ES-I3 (cell line): ENCODE measurements around the gene GABBR2.

Experiments
- H3K36me3 ChIP-seq: 2 replicates; pipeline ENCODE4 v1.6.1; 2013; ENCODE audit warnings: mild to moderate bottlenecking, low read length, control low read depth, moderate library complexity; ENCODE audit not compliant: insufficient read depth
- H3K4me1 ChIP-seq: 2 replicates; pipeline ENCODE4 v1.6.1; 2013; ENCODE audit warnings: mild to moderate bottlenecking, control low read depth, low read length; ENCODE audit not compliant: insufficient read depth
- H3K9ac ChIP-seq: 2 replicates; pipeline ENCODE4 v1.6.1; 2013; ENCODE audit warnings: low read depth, mild to moderate bottlenecking, low read length, moderate library complexity
- H3K9me3 ChIP-seq: 2 replicates; pipeline ENCODE4 v1.6.1; 2013; ENCODE audit warnings: mild to moderate bottlenecking, low read length, moderate library complexity; ENCODE audit not compliant: control insufficient read depth, insufficient read depth

The GABBR2 gene

GRCh38 chr9:98315551-98316060 lies 393.1 kb downstream of the GABBR2 start:
- H3K9ac ChIP-seq: no peak overlapping the region
- H3K4me1 ChIP-seq: peaks cover 5% of the 10 kb centered on the region
- no peaks in the 10 kb centered on the region for H3K9me3 ChIP-seq
- H3K36me3 ChIP-seq: no peaks in the 10 kb centered on the region

- Histone ChIP-seq H3K9ac (no peak overlapping the region), H3K36me3 (no peaks in the 10 kb centered on the region), H3K9me3 (no peaks in the 10 kb centered on the region), H3K4me1 (peaks cover 5% of the 10 kb centered on the region)
Measured at GRCh38 chr9:98315067-98315453, 393.7 kb downstream of the GABBR2 start.

GRCh38 chr9:98314381-98315066 lies 394.2 kb downstream of the GABBR2 start:
- no peak overlapping the region for H3K9ac ChIP-seq
- peaks cover 5% of the 10 kb centered on the region for H3K4me1 ChIP-seq
- H3K9me3 ChIP-seq: no peaks in the 10 kb centered on the region
- no peaks in the 10 kb centered on the region for H3K36me3 ChIP-seq

- no peaks in the 10 kb centered on the region for H3K9me3 ChIP-seq
- H3K36me3 ChIP-seq: no peaks in the 10 kb centered on the region
- peaks cover 5% of the 10 kb centered on the region for H3K4me1 ChIP-seq
- H3K9ac ChIP-seq: no peak overlapping the region
Measured at GRCh38 chr9:98312365-98312764, 396.4 kb downstream of the GABBR2 start.

GRCh38 chr9:98311541-98311940 lies 397.2 kb downstream of the GABBR2 start:
- no peaks in the 10 kb centered on the region for H3K9me3 ChIP-seq
- H3K4me1 ChIP-seq: peaks cover 5% of the 10 kb centered on the region
- H3K36me3 ChIP-seq: no peaks in the 10 kb centered on the region

GRCh38 chr9:98310752-98311392 lies 397.9 kb downstream of the GABBR2 start:
- Histone ChIP-seq H3K9me3 (no peaks in the 10 kb centered on the region), H3K4me1 (peaks cover 5% of the 10 kb centered on the region), H3K9ac (no peak overlapping the region), H3K36me3 (no peaks in the 10 kb centered on the region)

More at GRCh38 chr9:98311541-98311940, 397.2 kb downstream of the GABBR2 start:
- no peak overlapping the region for H3K9ac ChIP-seq

GRCh38 chr9:98306384-98307145 lies 402.2 kb downstream of the GABBR2 start:
- H3K9ac ChIP-seq: no peak overlapping the region
- no peaks in the 10 kb centered on the region for H3K9me3 ChIP-seq
- no peaks in the 10 kb centered on the region for H3K4me1 ChIP-seq
- no peaks in the 10 kb centered on the region for H3K36me3 ChIP-seq

GRCh38 chr9:98304381-98304780 lies 404.4 kb downstream of the GABBR2 start:
- Histone ChIP-seq H3K9me3 (no peaks in the 10 kb centered on the region), H3K36me3 (no peaks in the 10 kb centered on the region), H3K9ac (no peak overlapping the region), H3K4me1 (no peaks in the 10 kb centered on the region)

- Histone ChIP-seq H3K36me3 (no peaks in the 10 kb centered on the region), H3K4me1 (no peaks in the 10 kb centered on the region), H3K9me3 (no peaks in the 10 kb centered on the region), H3K9ac (no peak overlapping the region)
Measured at GRCh38 chr9:98303633-98304125, 405.1 kb downstream of the GABBR2 start.

- no peaks in the 10 kb centered on the region for H3K36me3 ChIP-seq
- H3K9ac ChIP-seq: no peak overlapping the region
- H3K9me3 ChIP-seq: no peaks in the 10 kb centered on the region
- H3K4me1 ChIP-seq: no peaks in the 10 kb centered on the region
Measured at GRCh38 chr9:98302938-98303632, 405.6 kb downstream of the GABBR2 start.

- H3K9me3 ChIP-seq: no peaks in the 10 kb centered on the region
- H3K9ac ChIP-seq: no peak overlapping the region
- H3K4me1 ChIP-seq: no peaks in the 10 kb centered on the region
- H3K36me3 ChIP-seq: no peaks in the 10 kb centered on the region
Measured at GRCh38 chr9:98302150-98302549, 406.6 kb downstream of the GABBR2 start.

GRCh38 chr9:98300611-98301010 lies 408.1 kb downstream of the GABBR2 start:
- Histone ChIP-seq H3K9ac (no peak overlapping the region), H3K36me3 (no peaks in the 10 kb centered on the region), H3K9me3 (no peaks in the 10 kb centered on the region), H3K4me1 (no peaks in the 10 kb centered on the region; the same call in 1 of the 2 replicates)

GRCh38 chr9:98298476-98298875 lies 410.3 kb downstream of the GABBR2 start:
- no peaks in the 10 kb centered on the region for H3K9me3 ChIP-seq
- H3K9ac ChIP-seq: no peak overlapping the region
- H3K36me3 ChIP-seq: no peaks in the 10 kb centered on the region
- no peaks in the 10 kb centered on the region; the same call in 1 of the 2 replicates for H3K4me1 ChIP-seq

GRCh38 chr9:98295824-98296223 lies 412.9 kb downstream of the GABBR2 start:
- Histone ChIP-seq H3K9ac (no peak overlapping the region), H3K9me3 (no peaks in the 10 kb centered on the region), H3K4me1 (no peaks in the 10 kb centered on the region; the same call in 1 of the 2 replicates), H3K36me3 (no peaks in the 10 kb centered on the region)
